NCI-H1417 treated with DMSO at 0.1 percent for 48 hours (cell line): ENCODE data around the gene ATP9B.

ENCODE experiments used
- DNase-seq: peaks from one replicate; lab custom pipeline; 2025; lab: John Stamatoyannopoulos, UW

Gene ATP9B

GRCh38 chr18:79410171-79410641 is 341.0 kb downstream of the ATP9B start:
- DNase-seq: no peak

DNA sequence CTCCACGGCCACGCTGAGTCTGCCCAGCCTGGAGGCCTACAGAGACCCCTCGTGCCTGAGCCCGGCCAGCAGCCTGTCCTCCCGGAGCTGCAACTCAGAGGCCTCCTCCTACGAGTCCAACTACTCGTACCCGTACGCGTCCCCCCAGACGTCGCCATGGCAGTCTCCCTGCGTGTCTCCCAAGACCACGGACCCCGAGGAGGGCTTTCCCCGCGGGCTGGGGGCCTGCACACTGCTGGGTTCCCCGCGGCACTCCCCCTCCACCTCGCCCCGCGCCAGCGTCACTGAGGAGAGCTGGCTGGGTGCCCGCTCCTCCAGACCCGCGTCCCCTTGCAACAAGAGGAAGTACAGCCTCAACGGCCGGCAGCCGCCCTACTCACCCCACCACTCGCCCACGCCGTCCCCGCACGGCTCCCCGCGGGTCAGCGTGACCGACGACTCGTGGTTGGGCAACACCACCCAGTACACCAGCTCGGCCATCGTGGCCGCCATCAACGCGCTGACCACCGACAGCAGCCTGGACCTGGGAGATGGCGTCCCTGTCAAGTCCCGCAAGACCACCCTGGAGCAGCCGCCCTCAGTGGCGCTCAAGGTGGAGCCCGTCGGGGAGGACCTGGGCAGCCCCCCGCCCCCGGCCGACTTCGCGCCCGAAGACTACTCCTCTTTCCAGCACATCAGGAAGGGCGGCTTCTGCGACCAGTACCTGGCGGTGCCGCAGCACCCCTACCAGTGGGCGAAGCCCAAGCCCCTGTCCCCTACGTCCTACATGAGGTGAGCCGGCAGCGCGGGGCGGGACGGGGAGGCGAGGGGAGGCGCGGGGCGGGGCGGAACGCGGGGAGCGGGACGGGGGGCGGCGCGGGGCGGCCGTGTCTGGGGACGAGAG is 341.8 kb downstream of the ATP9B start:
- no peak for DNase-seq

- DNase-seq: no peak
Observed at GRCh38 chr18:79411614-79412526, 342.7 kb downstream of the ATP9B start.

DNA sequence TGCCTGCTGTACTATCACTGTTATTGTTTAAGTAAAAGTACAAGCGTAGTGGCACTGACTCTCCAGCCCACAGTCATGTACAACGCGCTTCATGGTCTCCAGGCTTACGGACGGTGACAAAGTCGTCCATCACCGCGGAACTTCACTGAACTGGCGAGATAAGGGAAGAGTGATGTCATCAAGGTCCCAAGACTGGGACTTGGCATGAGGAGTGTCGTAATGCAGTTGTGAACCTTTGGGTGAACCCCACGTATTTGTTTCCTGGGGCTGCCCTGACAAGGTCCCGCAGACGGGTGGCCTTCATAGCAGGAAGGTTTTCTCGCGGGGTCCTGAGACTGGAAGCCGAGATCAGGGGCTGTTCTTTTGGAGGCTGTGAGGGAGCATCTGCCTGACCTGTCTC is 343.8 kb downstream of the ATP9B start:
- DNase-seq: no peak

GRCh38 chr18:79413426-79413825 is 344.2 kb downstream of the ATP9B start:
- DNase-seq: no peak

- DNase-seq: no peak
Observed at GRCh38 chr18:79413901-79414300, 344.7 kb downstream of the ATP9B start.

DNA sequence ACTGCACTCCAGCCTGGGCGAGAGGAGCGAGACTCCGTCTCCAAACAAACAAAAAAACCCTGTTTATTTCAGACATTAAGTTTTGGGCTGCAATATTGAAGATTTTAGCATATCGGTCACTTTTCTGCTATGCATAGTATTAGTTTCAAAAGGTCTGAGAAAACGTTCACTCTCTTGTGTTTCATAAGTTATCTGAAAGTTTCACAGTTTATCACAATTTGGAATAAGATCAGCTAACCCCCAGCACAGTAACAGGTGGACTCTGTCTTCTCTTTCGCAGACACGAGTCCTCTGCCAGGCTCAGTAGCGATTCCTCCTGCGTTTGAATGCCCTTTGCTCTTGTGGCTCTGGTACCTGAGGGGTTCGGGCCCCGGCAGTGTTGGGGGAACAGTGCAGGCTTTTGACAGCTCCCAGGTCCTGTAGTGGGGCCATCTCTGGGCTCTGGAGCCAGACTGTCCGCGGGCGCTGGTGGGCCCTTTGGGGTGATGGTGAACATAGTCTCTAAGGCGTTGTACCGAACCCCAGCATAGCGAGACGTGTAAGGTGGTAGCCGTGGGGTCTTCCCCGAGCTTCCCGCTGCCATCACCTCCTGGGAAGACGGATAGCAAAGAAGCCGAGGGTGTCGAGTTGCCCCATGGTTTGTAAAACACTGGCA is 347.0 kb downstream of the ATP9B start:
- no peak for DNase-seq

DNA sequence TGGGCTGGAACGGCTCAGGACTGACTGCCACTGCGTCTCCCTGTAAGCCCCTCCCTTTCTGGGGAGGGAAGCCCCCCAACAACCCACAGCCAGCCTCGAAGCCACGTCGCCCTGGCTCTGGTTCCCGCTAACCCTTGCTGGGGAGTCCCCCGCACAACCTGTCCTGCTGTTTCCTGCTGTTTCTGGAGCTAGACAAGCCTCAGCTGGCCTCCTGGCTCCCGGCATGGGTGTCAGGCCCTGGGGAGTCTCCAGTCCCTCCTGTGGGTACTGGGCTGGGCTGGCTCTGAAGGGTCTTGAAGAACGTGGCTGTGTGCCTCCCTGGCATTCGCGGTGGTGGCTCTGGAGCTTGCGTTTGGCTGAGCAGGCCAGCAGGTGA is 347.5 kb downstream of the ATP9B start:
- DNase-seq: no peak

DNA sequence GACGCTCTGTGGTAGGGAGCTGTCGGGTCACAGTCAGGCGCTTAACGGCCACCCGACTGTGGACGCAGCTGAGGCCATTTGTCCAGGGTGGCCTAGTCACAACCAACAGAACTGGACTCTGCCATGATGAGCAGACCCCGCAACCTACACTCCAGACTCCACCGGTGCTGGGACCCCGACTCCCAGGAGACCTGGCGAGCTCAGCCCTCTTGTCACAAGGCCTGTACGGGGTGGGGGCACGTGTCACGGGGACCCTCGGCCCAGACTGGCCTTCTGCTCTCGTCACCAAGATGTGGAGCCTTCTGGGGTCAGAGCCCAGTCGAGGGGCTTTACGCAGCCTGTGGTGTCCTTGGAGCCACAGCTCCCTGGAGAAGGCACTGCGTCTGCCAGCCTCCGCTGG is 349.0 kb downstream of the ATP9B start:
- DNase-seq: no peak

- DNase-seq: no peak
Observed at GRCh38 chr18:79418642-79419041, 349.4 kb downstream of the ATP9B start.

DNA sequence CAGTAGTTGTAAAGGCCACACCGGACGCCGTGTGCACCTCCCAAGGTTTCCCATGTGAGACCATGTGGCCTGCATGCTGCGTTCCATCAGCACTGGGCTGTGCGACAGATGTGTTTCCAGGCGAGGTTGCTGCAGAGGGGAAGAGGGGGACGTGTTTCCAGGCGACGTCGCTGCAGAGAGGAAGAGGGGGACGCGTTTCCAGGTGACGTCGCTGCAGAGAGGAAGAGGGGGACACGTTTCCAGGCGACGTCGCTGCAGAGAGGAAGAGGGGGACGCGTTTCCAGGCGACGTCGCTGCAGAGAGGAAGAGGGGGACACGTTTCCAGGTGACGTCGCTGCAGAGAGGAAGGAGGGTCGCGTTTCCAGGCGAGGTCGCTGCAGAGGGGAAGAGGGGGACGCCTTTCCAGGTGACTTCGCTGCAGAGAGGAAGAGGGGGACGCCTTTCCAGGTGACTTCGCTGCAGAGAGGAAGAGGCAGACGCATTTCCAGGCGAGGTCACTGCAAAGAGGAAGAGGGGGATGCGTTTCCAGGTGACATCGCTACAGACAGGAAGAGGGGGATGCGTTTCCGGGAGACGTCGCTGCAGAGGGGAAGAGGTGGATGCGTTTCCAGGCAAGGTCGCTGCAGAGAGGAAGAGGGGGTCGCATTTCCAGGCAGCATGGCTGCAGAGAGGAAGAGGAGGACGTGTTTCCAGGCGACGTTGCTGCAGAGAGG is 351.0 kb downstream of the ATP9B start:
- DNase-seq: no peak

DNA sequence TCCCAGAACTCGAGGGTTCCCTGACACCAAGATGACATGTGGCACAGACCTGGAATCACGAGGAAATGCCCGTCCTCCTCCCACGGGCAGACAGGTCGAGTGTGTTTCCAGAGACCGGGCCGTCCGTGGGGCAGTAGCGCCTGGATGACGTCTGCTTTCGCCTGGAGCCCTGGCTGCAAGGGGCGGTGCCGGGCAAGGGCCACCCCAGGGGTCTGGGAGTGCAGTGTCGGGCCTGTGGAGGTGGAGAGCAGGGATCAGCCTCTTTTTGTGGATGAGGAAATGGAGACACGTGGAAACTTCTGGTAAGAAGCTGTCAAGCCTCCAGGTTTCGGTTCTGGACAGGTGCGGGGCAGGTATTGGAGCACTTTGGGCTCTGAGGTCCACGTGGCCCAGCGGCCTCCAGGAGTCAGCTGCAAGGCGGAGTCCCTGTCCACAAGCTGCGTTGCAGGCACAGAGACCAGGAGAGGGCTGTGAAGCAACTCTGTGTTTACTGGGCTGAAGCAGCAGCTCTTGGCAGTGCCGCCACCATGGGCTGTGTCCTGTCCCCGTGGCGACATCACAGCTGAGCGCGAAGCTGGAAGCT is 352.2 kb downstream of the ATP9B start:
- DNase-seq: no peak

GRCh38 chr18:79422022-79422782 is 353.0 kb downstream of the ATP9B start:
- DNase-seq: no peak

- no peak for DNase-seq
Observed at GRCh38 chr18:79422783-79423165, 353.6 kb downstream of the ATP9B start.

DNA sequence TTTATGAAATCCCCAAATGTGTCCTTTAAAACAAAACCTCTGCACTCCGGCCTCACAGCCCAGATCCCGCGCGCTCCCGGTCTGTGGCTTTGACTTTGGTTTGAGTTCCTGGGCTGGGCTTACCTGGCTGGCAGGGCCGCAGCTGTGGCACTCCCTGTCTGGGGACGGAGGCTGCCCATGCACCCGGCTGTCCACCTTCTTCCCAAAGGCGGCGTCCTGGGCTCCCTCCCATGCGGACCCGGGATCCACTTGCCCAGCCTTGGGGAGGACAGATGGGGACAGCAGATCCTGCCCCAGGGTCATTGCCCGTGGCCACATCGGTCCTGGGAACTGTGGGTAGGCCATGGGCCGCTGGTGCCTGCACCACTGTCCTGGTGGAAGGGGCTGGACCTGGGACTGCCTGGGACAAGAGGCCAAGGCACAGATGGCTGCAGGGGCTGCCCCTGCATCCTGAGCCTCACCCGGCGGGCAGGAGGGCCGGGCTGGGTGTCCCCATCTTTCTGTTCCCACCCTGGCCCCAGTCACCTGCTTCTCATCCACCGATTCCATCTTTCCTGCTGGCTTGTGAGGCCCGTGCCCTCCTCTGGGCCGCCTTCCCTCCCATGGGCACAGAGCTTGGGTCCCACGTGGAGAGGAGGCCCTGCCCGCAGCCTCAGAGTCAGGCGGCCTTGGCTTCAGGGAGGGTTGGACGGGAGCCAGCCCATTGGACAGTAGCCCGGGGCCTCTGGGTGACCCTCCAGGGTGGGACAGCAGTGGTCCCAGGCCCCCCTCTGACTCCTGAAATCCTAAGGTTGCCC is 354.2 kb downstream of the ATP9B start:
- no peak for DNase-seq

DNA sequence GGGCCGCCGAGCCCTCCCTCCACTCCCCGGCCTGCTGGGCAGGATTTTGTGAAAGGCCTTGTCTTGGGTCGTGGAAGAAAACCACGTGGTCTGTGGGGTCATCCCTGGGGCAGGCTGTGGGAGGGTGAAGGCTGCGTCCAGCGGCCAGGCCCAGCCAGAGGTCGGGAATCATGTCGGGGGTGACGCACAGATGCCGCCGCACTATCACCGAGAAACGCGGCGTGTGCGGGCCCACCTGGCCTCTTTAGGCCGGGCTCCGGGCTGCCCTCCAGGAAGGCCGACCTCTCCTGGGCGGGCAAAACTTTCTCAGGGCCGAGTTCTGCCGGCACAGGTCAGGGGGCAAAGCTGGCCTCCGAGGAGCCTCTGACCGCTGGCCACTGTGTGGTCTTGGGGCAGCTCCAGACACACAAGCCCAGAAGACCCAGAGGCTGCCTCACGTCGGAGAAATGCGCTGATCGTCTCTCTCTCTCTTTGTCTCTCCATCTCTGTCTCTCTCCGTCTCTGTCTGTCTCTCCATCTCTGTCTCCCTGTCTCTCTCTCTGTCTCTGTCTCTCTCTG is 354.9 kb downstream of the ATP9B start:
- DNase-seq: no peak

GRCh38 chr18:79424880-79425568 is 355.8 kb downstream of the ATP9B start:
- DNase-seq: no peak

GRCh38 chr18:79425569-79425886 is 356.3 kb downstream of the ATP9B start:
- no peak for DNase-seq
